H1 (cell line): Measurements from ENCODE around the gene SP7. TPM values are rescaled to one million over a fixed set of nuclear protein-coding genes. Genes with fewer than 3 reads are reported as not detected.

ENCODE experiments used
- CTCF ChIA-PET: fragments of 300-600 bp; sonication (Branson Sonifier 250); formaldehyde crosslinking; loops from one replicate; lab custom pipeline; 2021; ENCODE audit not compliant: partially characterized antibody; lab: Charles Lee
- POLR2A ChIA-PET: fragments of 300-600 bp; sonication (Branson Sonifier 250); formaldehyde crosslinking; loops from one replicate; lab custom pipeline; 2021; ENCODE audit warnings: inconsistent platforms; ENCODE audit not compliant: partially characterized antibody; lab: Charles Lee
- DNase-seq, 2 experiments: peaks; one replicate each; pipeline versions ENCODE4 v3.0.0 to v3.0.0-alpha.2; 2010 to 2022; ENCODE audit warnings: low spot score in 2 of 2, low read depth in 1 of 2, mixed read lengths in 1 of 2
- FAIRE-seq: peaks from 2 replicates; lab custom pipeline; 2011; peaks lifted over from hg19 to GRCh38; lab: Jason Lieb, UNC
- H2AFZ ChIP-seq: 2 replicates; pipeline ENCODE4 v1.8.1; 2012; ENCODE audit warnings: low read length, inconsistent platforms
- H2AK5ac ChIP-seq: 2 replicates; pipeline ENCODE4 v1.6.1; 2013; ENCODE audit warnings: low read depth, low read length
- H2BK120ac ChIP-seq: replicated peaks from 2 replicates; pipeline ENCODE3; 2013; ENCODE audit warnings: low read depth, low read length, inconsistent platforms
- H2BK12ac ChIP-seq: 2 replicates; pipeline ENCODE4 v1.6.1; 2013; ENCODE audit warnings: low read depth, low read length
- H2BK15ac ChIP-seq: 2 replicates; pipeline ENCODE4 v1.6.1; 2013; ENCODE audit warnings: low read length
- H2BK20ac ChIP-seq: 2 replicates; pipeline ENCODE4 v1.6.1; 2013; ENCODE audit warnings: low read length
- H2BK5ac ChIP-seq: 2 replicates; pipeline ENCODE4 v1.6.1; 2013; ENCODE audit warnings: low read depth, low read length
- H3K14ac ChIP-seq: 2 replicates; pipeline ENCODE4 v1.6.1; 2013; ENCODE audit warnings: inconsistent platforms; ENCODE audit not compliant: insufficient read length
- H3K18ac ChIP-seq: 2 replicates; pipeline ENCODE4 v1.6.1; 2013; ENCODE audit warnings: low read length; ENCODE audit errors: extremely low read depth
- H3K23ac ChIP-seq: 2 replicates; pipeline ENCODE4 v1.6.1; 2013; ENCODE audit warnings: inconsistent platforms; ENCODE audit not compliant: insufficient read length
- H3K23me2 ChIP-seq: 2 replicates; pipeline ENCODE4 v1.6.1; 2013; ENCODE audit warnings: low read depth, low read length
- H3K27ac ChIP-seq: 2 replicates; pipeline ENCODE4 v1.6.1; 2011; ENCODE audit warnings: low read depth, low read length, inconsistent platforms
- H3K27me3 ChIP-seq, 4 experiments: replicated peaks in 1 of 4; 1 replicate in 1 of 4; 2 replicates in 3 of 4; pipeline versions ENCODE4 v1.6.1 to v1.8.1; 2011 to 2013; ENCODE audit warnings: low read length in 3 of 4, mild to moderate bottlenecking in 3 of 4, inconsistent platforms in 2 of 4, mixed read lengths in 2 of 4, moderate library complexity in 1 of 4; ENCODE audit not compliant: control insufficient read depth in 3 of 4, insufficient read depth in 3 of 4; ENCODE audit errors: extremely low read depth in 1 of 4
- H3K36me3 ChIP-seq, 4 experiments: 2 replicates each; pipeline versions ENCODE4 v1.6.1 to v1.8.1; 2011 to 2013; ENCODE audit warnings: mild to moderate bottlenecking in 4 of 4, low read length in 3 of 4, moderate library complexity in 2 of 4, control low read depth in 1 of 4, inconsistent platforms in 1 of 4; ENCODE audit not compliant: insufficient read depth in 4 of 4, control insufficient read depth in 2 of 4
- H3K4ac ChIP-seq: replicated peaks from 2 replicates; pipeline ENCODE3; 2013; ENCODE audit warnings: low read length, low read depth, mixed read lengths, inconsistent platforms; ENCODE audit not compliant: insufficient read length
- H3K4me1 ChIP-seq, 4 experiments: replicated peaks in 1 of 4; 1 replicate in 1 of 4; 2 replicates in 3 of 4; pipeline versions ENCODE4 v1.6.1 to v1.8.1; 2011 to 2013; ENCODE audit warnings: low read length in 3 of 4, inconsistent platforms in 2 of 4, mixed read lengths in 1 of 4; ENCODE audit not compliant: insufficient read depth in 4 of 4, control insufficient read depth in 3 of 4
- H3K4me2 ChIP-seq, 2 experiments: 2 replicates each; pipeline versions ENCODE4 v1.6.1 to v1.8.1; 2011 to 2013; ENCODE audit warnings: low read depth in 2 of 2, low read length in 2 of 2, control low read depth in 1 of 2, inconsistent platforms in 1 of 2, mild to moderate bottlenecking in 1 of 2; ENCODE audit not compliant: insufficient read depth in 1 of 2
- H3K4me3 ChIP-seq, 4 experiments: fragments of 200-600, 300-600 bp in 1 of 4; sonication (generic), shearing (Covaris generic), sonication (Bioruptor Twin) in 1 of 4; 2 replicates each; pipeline versions ENCODE4 v1.5.1 to v1.8.1; 2011 to 2016; ENCODE audit warnings: low read length in 4 of 4, low read depth in 3 of 4, control low read depth in 2 of 4, inconsistent platforms in 2 of 4, mild to moderate bottlenecking in 2 of 4, mixed read lengths in 1 of 4, moderate library complexity in 1 of 4; ENCODE audit not compliant: insufficient read depth in 2 of 4; ENCODE audit errors: extremely low read depth in 1 of 4
- H3K56ac ChIP-seq: replicated peaks from 2 replicates; pipeline ENCODE3; 2013; ENCODE audit warnings: low read depth, mild to moderate bottlenecking, mixed read lengths, low read length, inconsistent platforms; ENCODE audit not compliant: insufficient read length
- H3K79me1 ChIP-seq: 2 replicates; pipeline ENCODE4 v1.6.1; 2013; ENCODE audit warnings: low read depth, low read length, control low read depth
- H3K79me2 ChIP-seq, 2 experiments: 2 replicates each; pipeline versions ENCODE4 v1.6.1 to v1.8.1; 2012 to 2013; ENCODE audit warnings: low read length in 2 of 2, mild to moderate bottlenecking in 2 of 2, inconsistent platforms in 1 of 2; ENCODE audit not compliant: insufficient read depth in 2 of 2, control insufficient read depth in 1 of 2
- H3K9ac ChIP-seq, 4 experiments: replicated peaks in 1 of 4; 1 replicate in 1 of 4; 2 replicates in 3 of 4; pipeline versions ENCODE4 v1.6.1 to v1.8.1; 2011 to 2013; ENCODE audit warnings: low read depth in 3 of 4, low read length in 3 of 4, control low read depth in 2 of 4, mild to moderate bottlenecking in 2 of 4, moderate library complexity in 2 of 4, inconsistent platforms in 1 of 4; ENCODE audit errors: extremely low read depth in 1 of 4
- H3K9me3 ChIP-seq, 2 experiments: 2 replicates each; pipeline versions ENCODE4 v1.6.1 to v1.8.1; 2012 to 2013; ENCODE audit warnings: mild to moderate bottlenecking in 2 of 2, moderate library complexity in 2 of 2, control low read depth in 1 of 2, inconsistent platforms in 1 of 2, low read depth in 1 of 2, low read length in 1 of 2, mixed read lengths in 1 of 2; ENCODE audit not compliant: insufficient read depth in 2 of 2
- H4K20me1 ChIP-seq, 2 experiments: replicated peaks in 1 of 2; 2 replicates each; pipeline versions ENCODE3 to v1.8.1; 2011 to 2013; ENCODE audit warnings: inconsistent platforms in 2 of 2, low read length in 2 of 2, mild to moderate bottlenecking in 1 of 2; ENCODE audit not compliant: insufficient read depth in 2 of 2, control insufficient read depth in 1 of 2
- H4K5ac ChIP-seq: 2 replicates; pipeline ENCODE4 v1.6.1; 2013; ENCODE audit warnings: low read length, low read depth, mixed read lengths, inconsistent platforms; ENCODE audit not compliant: insufficient read length
- H4K8ac ChIP-seq: 2 replicates; pipeline ENCODE4 v1.8.0; 2013; ENCODE audit warnings: mild to moderate bottlenecking, moderate library complexity, low read length, inconsistent platforms; ENCODE audit not compliant: insufficient read depth; ENCODE audit errors: extremely low read depth
- H4K91ac ChIP-seq: replicated peaks from 2 replicates; pipeline ENCODE3; 2013; ENCODE audit warnings: low read length, mixed read lengths, inconsistent platforms; ENCODE audit not compliant: insufficient read length
- EP300 ChIP-seq, 2 experiments: IDR thresholded peaks; 1 replicate in 1 of 2; 2 replicates in 1 of 2; pipeline ENCODE4 v1.6.1; 2011 to 2012; ENCODE audit warnings: low read depth in 2 of 2, low read length in 2 of 2, mild to moderate bottlenecking in 2 of 2, borderline replicate concordance in 1 of 2, inconsistent platforms in 1 of 2, moderate library complexity in 1 of 2
- WGBS, 2 experiments: shearing (Covaris generic) in 1 of 2; methylation state at CpG; one replicate each; pipeline versions ENCODE4 v1.1.6 to v1.1.7; 2013 to 2015; ENCODE audit warnings: low lambda C conversion rate in 2 of 2, mixed read lengths in 2 of 2, inconsistent platforms in 1 of 2, low coverage in 1 of 2, missing lambda C conversion rate in 1 of 2; ENCODE audit not compliant: insufficient replicate concordance in 2 of 2, insufficient coverage in 1 of 2, insufficient read length in 1 of 2; ENCODE audit errors: extremely low coverage in 1 of 2, missing lambda C conversion rate in 1 of 2; 5-methylcytosine and 5-hydroxymethylcytosine counted together
- polyA plus RNA-seq, 7 experiments: library from polyadenylated mRNA; depleted of rRNA in 3 of 7; stranded (reverse) in 5 of 7; unstranded in 2 of 7; fragments of >200 nt in 5 of 7; fragments of 200-250 nt in 2 of 7; gene quantifications; 1 replicate in 5 of 7; 2 replicates in 1 of 7; 4 replicates in 1 of 7; pipeline versions ENCODE4 v1.2.1 to v1.2.3, GENCODE V29; 2011 to 2013; ENCODE audit warnings: missing spikeins in 2 of 7, mixed read lengths in 2 of 7
- total RNA-seq: library from RNA; stranded (reverse); fragmentation: NEBNext Ultra II Directional; extraction: Animal tissue kit (Norgen Biotek cat#: 25700); gene quantifications from 2 replicates; pipeline ENCODE4 v1.2.1, GENCODE V29; 2021
- TF ChIP-seq, protein P1 (sequence below): IDR thresholded peaks from 2 replicates; pipeline ENCODE4 v1.6.1; 2012; ENCODE audit warnings: inconsistent platforms

Gene SP7
- total and polyA plus RNA-seq, 2 of the 8 experiments (the other 6 are each of a cell fraction or from before 2014, with no cell fraction given): 0.12 to 0.13 TPM

DNA sequence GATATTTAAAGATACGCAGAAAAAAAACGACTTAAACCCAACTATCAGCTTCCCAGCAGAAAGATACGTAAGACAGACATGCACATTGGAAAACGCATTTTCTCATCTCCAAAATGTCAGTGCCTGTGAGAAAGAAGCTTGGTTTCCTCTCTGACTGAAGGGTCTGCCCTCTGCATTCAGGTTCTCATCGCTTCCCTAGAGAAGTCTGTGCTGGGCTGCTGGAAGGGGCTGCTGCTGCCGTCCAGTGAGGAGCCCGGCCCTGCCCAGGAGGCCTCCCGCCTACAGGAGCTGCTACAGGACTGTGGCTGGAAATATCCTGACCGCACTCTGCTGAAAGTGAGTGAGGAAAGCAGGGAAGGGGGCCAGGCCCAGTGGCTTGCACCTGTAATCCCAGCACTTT lies 45.5 kb downstream of the SP7 start:
- WGBS, 2 experiments: 94% methylated on average over 9 of the region's 9 CpGs; no CpG with 5 or more reads in 1 of the 2 experiments
- CTCF ChIA-PET: interaction anchor here (0.9 to 28.3 kb wide), 9 partner anchors 9 to 132 kb away, joined by 3 to 573 read pairs (median 6); partner anchors contain the start of genes AAAS, ESPL1, ITGB7 and MYG1
- Histone ChIP-seq H3K23me2 (peaks cover 2% of the 10 kb centered on the region; the same call in 1 of the 2 replicates), H4K8ac (no peak overlapping the region), H2BK20ac (no peak overlapping the region), H3K9me3 (no peaks in the 10 kb centered on the region), H3K79me2 (peaks cover under 1 to 3% of the 10 kb centered on the region in 2 experiments; a peak in 3 of 4 replicates), H2BK5ac (no peak overlapping the region), H3K18ac (no peak overlapping the region), H3K79me1 (no peaks in the 10 kb centered on the region), H2BK12ac (no peak overlapping the region), H2BK120ac (no peak overlapping the region), H3K4me3 (no peak overlapping the region), H4K91ac (no peak overlapping the region), H3K14ac (no peak overlapping the region), H3K9ac (no peak overlapping the region), H2AFZ (no peak overlapping the region), H3K36me3 (peaks cover 19 to 44% (median 39%) of the 10 kb centered on the region in 4 experiments), H3K23ac (no peak overlapping the region), H3K56ac (no peak overlapping the region), H2AK5ac (no peak overlapping the region), H2BK15ac (no peak overlapping the region), H3K4me1 (peaks cover 0 to 2% (median 0%) of the 10 kb centered on the region in 4 experiments; a peak in 2 of 7 replicates), H3K4me2 (no peak overlapping the region), H4K5ac (no peak overlapping the region), H3K4ac (no peak overlapping the region), H4K20me1 (peaks cover 5% of the 10 kb centered on the region in 2 experiments), H3K27me3 (no peaks in the 10 kb centered on the region), H3K27ac (no peak overlapping the region)
- POLR2A ChIA-PET: interaction anchor here (1.2 to 6.7 kb wide), 6 partner anchors 10 to 100 kb away, joined by 3 to 76 read pairs (median 4); no protein-coding TSS in a partner anchor
- DNase-seq (no peak), FAIRE-seq (no peak)
- TF ChIP-seq EP300 (IDR thresholded peaks at IDR 0.05; ENCODE audit: borderline replicate concordance in 1 of 2, low read depth in 2 of 2, low read length in 2 of 2): no peak
- TF ChIP-seq, protein P1, sequence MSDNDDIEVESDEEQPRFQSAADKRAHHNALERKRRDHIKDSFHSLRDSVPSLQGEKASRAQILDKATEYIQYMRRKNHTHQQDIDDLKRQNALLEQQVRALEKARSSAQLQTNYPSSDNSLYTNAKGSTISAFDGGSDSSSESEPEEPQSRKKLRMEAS: no peak
